Measurements from ENCODE around the gene MBTPS1. TPM values are rescaled to one million over a fixed set of nuclear protein-coding genes. Genes with fewer than 3 reads are reported as not detected.
A peak's percentile ranks its signal among the peaks of the same experiment; 100 is the strongest.

MBTPS1 gene
- total and polyA plus RNA-seq, 9 of the 15 experiments (the other 6 are each of a cell fraction or from before 2014, with no cell fraction given): 2.8 to 57.6 (median 43.8) TPM

GRCh38 chr16:84115919-84116719 is 623 bp downstream of the MBTPS1 start (continued):
- TF ChIP-seq ZBTB40 (IDR thresholded peaks at IDR 0.05) (peak; percentile 67; the same call in 1 of the 2 replicates), ZBTB40 (CRISPR knock-in tag; IDR thresholded peaks at IDR 0.05) (no peak), ZBTB26 (CRISPR knock-in tag; IDR thresholded peaks at IDR 0.05) (0 out of 2 replicates have a peak, but pooled peaks have one; percentile 33), ZNF174 (CRISPR knock-in tag; IDR thresholded peaks at IDR 0.05) (no peak), SREBF1 (IDR thresholded peaks at IDR 0.05; ENCODE audit: borderline replicate concordance, low read depth, low read length) (no peak), ZNF436 (CRISPR knock-in tag; IDR thresholded peaks at IDR 0.05) (0 out of 2 replicates have a peak, but pooled peaks have one; percentile 37), MTA1 (IDR thresholded peaks at IDR 0.05; ENCODE audit: borderline replicate concordance) (no peak), CXXC5 (CRISPR knock-in tag; IDR thresholded peaks at IDR 0.05) (peak; percentile 87), SMARCA4 (IDR thresholded peaks at IDR 0.05) (peak; percentile 65; the same call in 1 of the 2 replicates), ZNF592 (IDR thresholded peaks at IDR 0.05) (peak; percentile 35; the same call in 1 of the 2 replicates)
